GM10266 (cell line): ENCODE data around the gene ERO1A.

Experiments
- DNase-seq: peaks from one replicate; pipeline ENCODE4 v3.0.0; 2012; ENCODE audit errors: extremely low spot score
- TF ChIP-seq, protein P1 (sequence below): IDR thresholded peaks from 2 replicates; pipeline ENCODE4 v1.5.1; 2012; ENCODE audit warnings: mild to moderate bottlenecking, low read depth; ENCODE audit not compliant: control insufficient read depth, insufficient read depth; ENCODE audit errors: missing control alignments

ERO1A gene

DNA sequence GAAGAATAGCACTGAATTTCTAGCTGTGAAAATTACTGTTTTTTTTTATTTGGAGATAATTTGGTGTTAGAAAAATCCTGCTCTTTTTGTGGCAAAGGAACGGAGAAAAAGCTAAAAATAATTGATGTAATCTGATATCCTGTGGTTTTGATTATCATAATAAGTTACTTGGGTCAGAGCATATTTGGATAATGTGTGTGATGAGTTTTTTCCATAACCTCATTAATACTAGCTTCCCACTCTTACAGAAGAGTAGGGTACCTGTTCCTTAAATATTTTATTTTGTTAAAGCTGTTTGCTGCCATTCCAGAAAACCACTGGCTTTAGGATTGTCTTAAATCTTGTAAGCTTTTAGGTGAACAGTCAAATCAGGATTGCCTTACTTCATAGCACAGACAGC, 16.3 kb upstream of the ERO1A start:
- DNase-seq: no peak
- TF ChIP-seq, protein P1, sequence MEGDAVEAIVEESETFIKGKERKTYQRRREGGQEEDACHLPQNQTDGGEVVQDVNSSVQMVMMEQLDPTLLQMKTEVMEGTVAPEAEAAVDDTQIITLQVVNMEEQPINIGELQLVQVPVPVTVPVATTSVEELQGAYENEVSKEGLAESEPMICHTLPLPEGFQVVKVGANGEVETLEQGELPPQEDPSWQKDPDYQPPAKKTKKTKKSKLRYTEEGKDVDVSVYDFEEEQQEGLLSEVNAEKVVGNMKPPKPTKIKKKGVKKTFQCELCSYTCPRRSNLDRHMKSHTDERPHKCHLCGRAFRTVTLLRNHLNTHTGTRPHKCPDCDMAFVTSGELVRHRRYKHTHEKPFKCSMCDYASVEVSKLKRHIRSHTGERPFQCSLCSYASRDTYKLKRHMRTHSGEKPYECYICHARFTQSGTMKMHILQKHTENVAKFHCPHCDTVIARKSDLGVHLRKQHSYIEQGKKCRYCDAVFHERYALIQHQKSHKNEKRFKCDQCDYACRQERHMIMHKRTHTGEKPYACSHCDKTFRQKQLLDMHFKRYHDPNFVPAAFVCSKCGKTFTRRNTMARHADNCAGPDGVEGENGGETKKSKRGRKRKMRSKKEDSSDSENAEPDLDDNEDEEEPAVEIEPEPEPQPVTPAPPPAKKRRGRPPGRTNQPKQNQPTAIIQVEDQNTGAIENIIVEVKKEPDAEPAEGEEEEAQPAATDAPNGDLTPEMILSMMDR: no peak

DNA sequence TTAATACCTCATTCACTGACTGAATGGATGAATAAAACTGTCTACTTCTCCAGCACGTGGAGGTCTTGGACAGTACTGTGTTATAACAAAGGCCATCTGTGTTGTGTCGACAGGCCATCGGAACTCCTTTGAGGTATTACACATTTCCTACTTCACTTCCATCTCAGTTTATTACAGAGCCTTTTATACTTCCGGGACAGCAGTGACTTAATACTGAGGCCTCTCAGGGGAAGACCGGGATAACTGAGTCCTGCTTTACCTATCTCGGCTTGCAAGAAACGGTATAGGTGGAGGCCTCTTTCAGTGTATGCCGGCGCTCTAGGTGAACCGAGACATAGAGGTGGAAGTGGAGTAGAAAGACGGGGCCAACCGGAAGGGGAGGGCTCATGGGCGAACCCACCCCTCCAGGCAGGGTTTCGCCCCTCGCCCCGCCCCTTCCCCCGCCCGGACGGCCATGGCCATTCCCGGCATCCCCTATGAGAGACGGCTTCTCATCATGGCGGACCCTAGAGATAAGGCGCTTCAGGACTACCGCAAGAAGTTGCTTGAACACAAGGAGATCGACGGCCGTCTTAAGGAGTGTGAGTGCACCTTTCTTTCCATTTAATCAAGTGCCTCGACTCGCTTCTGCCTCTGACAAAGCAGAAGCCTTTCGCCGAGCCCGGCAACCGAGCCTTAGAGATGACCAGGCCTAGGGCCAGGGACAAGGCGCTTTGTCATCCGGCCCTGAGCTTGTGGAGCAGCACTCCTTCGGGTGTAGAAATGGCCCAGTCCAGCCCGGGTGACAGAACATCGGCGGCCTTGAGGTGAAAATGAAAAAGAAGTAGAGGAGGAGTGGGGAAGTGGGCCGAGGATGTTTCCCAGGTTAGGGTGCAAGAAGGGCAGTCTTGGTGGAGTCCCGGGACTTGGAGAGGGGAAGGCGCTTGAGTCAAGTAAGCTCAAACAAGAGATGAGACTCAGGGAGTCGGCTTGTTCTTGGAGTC, 11.7 kb upstream of the ERO1A start, which contains the start of gene PSMC6:
Gene PSMC6 (plus strand): TSS at position 477 of the 983 bp plus-strand sequence. CDS start 20 bp downstream, at position 497.
- DNase-seq: peak; percentile 91
- TF ChIP-seq, protein P1: no peak

- TF ChIP-seq, protein P1: no peak
- DNase-seq: no peak
Observed at GRCh38 chr14:52706286-52706685, 10.9 kb upstream of the ERO1A start.

- TF ChIP-seq, protein P1: no peak
Observed at GRCh38 chr14:52703664-52704063, 8.3 kb upstream of the ERO1A start.

GRCh38 chr14:52703225-52703624, 7.9 kb upstream of the ERO1A start:
- TF ChIP-seq, protein P1: no peak
- no peak for DNase-seq

More at GRCh38 chr14:52703664-52704063, 8.3 kb upstream of the ERO1A start:
- no peak for DNase-seq

- no peak for DNase-seq
- TF ChIP-seq, protein P1: no peak
Observed at GRCh38 chr14:52701223-52701622, 5.9 kb upstream of the ERO1A start.

DNA sequence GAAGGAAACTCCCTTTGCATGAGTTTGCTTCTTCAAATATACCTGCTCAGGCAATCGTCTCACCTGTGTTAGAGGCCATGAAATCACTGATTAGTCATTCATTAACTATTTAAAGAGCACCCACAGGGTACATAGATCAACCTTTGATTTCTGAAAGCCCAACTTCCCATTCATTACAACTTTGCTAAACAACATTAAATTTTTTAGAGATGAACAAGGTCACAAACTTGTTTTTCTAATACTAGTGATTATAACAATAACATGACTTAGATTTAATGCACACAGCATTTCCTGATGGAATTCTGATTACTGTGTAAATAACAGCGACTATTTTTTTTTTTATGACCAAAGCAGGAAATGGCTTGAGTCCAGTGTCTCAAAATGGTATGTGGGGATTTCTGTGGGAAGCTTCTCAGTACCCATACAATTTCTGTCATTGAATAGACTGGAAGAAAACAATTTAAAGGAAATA, 5.4 kb upstream of the ERO1A start:
- TF ChIP-seq, protein P1: no peak

More for the DNA sequence above, 5.4 kb upstream of the ERO1A start:
- no peak for DNase-seq
